Upper lobe of left lung (tissue), 4 donors: ENCODE data around the gene PROX2.

Experiments
- POLR2A ChIP-seq, 4 donors: fragments of 450-650 bp; IDR thresholded peaks; one replicate each; pipeline ENCODE4 v1.5.1; 2016 to 2017; ENCODE audit warnings: antibody characterized with exemption in 4 of 4, mild to moderate bottlenecking in 2 of 4
- POLR2AphosphoS5 ChIP-seq, 2 donors: sonication (generic); formaldehyde crosslinking; IDR thresholded peaks; one replicate each; pipeline ENCODE4 v1.5.1; 2017; ENCODE audit warnings: antibody characterized with exemption in 2 of 2
- TF ChIP-seq, protein P1 (sequence below), 6 experiments: fragments of 450-650 bp in 4 of 6; fragments of 200-600 bp in 2 of 6; sonication (generic) in 2 of 6; IDR thresholded peaks; one replicate each; pipeline ENCODE4 v1.5.1; 2016 to 2019; ENCODE audit warnings: antibody characterized with exemption in 6 of 6

DNA sequence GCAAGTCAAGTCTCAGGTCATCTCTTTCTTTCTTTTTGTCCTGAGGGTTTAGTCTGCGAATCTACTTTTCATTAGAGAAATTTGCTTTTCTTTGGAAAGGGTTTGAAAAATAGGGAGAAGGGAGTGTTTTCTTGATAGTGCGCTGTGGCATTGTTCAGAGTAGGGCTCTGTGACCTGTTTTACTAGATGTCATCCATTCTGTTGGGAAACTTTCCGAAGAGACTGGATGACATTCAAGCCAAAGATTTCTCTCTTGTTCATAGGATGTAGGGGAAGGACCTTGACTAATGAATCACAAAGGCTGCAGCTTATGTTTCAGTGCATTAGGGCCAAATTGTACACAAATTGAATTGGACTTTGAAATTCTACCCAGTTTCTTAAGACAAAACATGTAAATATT is 20.5 kb upstream of the PROX2 start:
- no peak for TF ChIP-seq POLR2A (IDR thresholded peaks at IDR 0.05)
- TF ChIP-seq, protein P1, sequence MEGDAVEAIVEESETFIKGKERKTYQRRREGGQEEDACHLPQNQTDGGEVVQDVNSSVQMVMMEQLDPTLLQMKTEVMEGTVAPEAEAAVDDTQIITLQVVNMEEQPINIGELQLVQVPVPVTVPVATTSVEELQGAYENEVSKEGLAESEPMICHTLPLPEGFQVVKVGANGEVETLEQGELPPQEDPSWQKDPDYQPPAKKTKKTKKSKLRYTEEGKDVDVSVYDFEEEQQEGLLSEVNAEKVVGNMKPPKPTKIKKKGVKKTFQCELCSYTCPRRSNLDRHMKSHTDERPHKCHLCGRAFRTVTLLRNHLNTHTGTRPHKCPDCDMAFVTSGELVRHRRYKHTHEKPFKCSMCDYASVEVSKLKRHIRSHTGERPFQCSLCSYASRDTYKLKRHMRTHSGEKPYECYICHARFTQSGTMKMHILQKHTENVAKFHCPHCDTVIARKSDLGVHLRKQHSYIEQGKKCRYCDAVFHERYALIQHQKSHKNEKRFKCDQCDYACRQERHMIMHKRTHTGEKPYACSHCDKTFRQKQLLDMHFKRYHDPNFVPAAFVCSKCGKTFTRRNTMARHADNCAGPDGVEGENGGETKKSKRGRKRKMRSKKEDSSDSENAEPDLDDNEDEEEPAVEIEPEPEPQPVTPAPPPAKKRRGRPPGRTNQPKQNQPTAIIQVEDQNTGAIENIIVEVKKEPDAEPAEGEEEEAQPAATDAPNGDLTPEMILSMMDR (IDR thresholded peaks at IDR 0.05): no peak
- TF ChIP-seq POLR2AphosphoS5 (IDR thresholded peaks at IDR 0.05): no peak
